ENCODE measurements around the gene EHMT1.

DNA sequence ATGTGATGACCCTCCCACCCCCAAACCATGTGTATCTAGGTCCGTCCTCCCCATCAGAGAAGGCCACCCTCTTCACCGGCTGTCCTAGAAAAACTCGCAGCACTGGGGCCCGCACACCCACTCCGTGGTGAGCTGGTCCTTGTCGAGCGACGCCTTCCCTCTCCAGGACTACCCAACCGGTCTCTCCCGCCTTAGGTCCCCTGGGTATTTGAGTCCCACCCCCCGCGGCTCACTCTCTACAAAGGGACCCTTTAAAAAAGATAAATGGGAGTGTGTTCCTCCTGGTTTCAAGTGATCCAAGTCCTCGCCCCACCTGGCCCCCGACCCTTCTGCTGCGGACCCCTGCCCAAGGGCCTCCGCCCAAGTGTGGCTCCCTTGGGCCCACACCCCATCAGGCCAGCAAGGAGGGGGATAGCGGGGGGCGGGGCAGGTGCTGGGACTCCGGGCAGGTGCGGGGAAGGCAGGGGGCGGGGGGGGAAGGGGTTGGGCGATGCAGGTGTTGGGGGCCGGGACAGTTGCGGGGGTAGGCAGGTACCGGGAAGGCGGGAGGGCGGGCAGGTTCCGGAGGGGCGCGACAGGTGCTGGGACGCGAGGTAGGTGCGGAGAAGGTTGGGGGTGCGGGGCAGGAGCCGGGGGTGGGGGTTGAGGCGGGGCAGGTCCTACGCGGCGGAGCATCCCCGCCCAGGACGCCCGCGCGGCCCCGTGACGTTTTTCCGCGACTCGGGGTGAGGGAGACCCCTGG lies 14.3 kb upstream of the EHMT1 start:
- TF ChIP-seq POLR2A (IDR thresholded peaks at IDR 0.05): no peak
- TF ChIP-seq, protein P1, sequence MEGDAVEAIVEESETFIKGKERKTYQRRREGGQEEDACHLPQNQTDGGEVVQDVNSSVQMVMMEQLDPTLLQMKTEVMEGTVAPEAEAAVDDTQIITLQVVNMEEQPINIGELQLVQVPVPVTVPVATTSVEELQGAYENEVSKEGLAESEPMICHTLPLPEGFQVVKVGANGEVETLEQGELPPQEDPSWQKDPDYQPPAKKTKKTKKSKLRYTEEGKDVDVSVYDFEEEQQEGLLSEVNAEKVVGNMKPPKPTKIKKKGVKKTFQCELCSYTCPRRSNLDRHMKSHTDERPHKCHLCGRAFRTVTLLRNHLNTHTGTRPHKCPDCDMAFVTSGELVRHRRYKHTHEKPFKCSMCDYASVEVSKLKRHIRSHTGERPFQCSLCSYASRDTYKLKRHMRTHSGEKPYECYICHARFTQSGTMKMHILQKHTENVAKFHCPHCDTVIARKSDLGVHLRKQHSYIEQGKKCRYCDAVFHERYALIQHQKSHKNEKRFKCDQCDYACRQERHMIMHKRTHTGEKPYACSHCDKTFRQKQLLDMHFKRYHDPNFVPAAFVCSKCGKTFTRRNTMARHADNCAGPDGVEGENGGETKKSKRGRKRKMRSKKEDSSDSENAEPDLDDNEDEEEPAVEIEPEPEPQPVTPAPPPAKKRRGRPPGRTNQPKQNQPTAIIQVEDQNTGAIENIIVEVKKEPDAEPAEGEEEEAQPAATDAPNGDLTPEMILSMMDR (IDR thresholded peaks at IDR 0.05 in 4 of 5, conservative IDR thresholded peaks at IDR 0.05 in 1 of 5): no peak
